HepG2 (cell line): Measurements from ENCODE around the gene GGA3.

Experiments used
- CHD4 ChIP-seq: fragments of 200-600 bp; sonication (generic); IDR thresholded peaks from 2 replicates; pipeline ENCODE4 v1.7.0; 2017; ENCODE audit warnings: mild to moderate bottlenecking, low read length, borderline replicate concordance
- CTCF ChIP-seq: sonication (generic); formaldehyde crosslinking; IDR thresholded peaks from 2 replicates; pipeline ENCODE4 v1.5.0; 2020; ENCODE audit warnings: mild to moderate bottlenecking, missing genetic modification reagents, moderate library complexity
- SRSF4 ChIP-seq: fragments of 200-400 bp; formaldehyde crosslinking; IDR thresholded peaks from one replicate; pipeline ENCODE4 v1.6.1; 2018; ENCODE audit warnings: mild to moderate bottlenecking, low read depth, low read length, moderate library complexity; ENCODE audit not compliant: poor library complexity, severe bottlenecking
- THAP11 ChIP-seq: IDR thresholded peaks from 2 replicates; pipeline ENCODE4 v1.6.1; 2016; ENCODE audit warnings: missing biosample characterization, missing genetic modification reagents
- ZBTB14 ChIP-seq: sonication (generic); formaldehyde crosslinking; IDR thresholded peaks from 2 replicates; pipeline ENCODE4 v1.4.0; 2020; ENCODE audit warnings: missing genetic modification reagents
- ZBTB40 ChIP-seq, 2 experiments: fragments of 450-650 bp in 1 of 2; sonication (generic) in 1 of 2; formaldehyde crosslinking in 1 of 2; IDR thresholded peaks; 2 replicates each; pipeline versions ENCODE4 v1.6.1 to v1.8.0; 2016 to 2022; ENCODE audit warnings: antibody characterized with exemption in 1 of 2, mild to moderate bottlenecking in 1 of 2, missing genetic modification reagents in 1 of 2
- ZBTB43 ChIP-seq: sonication (generic); formaldehyde crosslinking; conservative IDR thresholded peaks from 2 replicates; pipeline ENCODE4 v1.4.0; 2020; ENCODE audit warnings: missing genetic modification reagents
- ZBTB8A ChIP-seq: sonication (generic); formaldehyde crosslinking; IDR thresholded peaks from 2 replicates; pipeline ENCODE4 v1.4.0; 2020; ENCODE audit warnings: mild to moderate bottlenecking, low read depth, missing genetic modification reagents, borderline replicate concordance
- ZMYM3 ChIP-seq: sonication (generic); formaldehyde crosslinking; IDR thresholded peaks from 2 replicates; pipeline ENCODE4 v1.5.1; 2020; ENCODE audit warnings: mild to moderate bottlenecking, missing genetic modification reagents
- ZNF121 ChIP-seq: sonication (generic); formaldehyde crosslinking; IDR thresholded peaks from 2 replicates; pipeline ENCODE4 v1.5.0; 2020; ENCODE audit warnings: mild to moderate bottlenecking, missing genetic modification reagents
- ZNF207 ChIP-seq: fragments of 450-650 bp; IDR thresholded peaks from 2 replicates; pipeline ENCODE4 v1.6.1; 2016; ENCODE audit warnings: antibody characterized with exemption, borderline replicate concordance
- ZNF367 ChIP-seq: sonication (generic); formaldehyde crosslinking; IDR thresholded peaks from 2 replicates; pipeline ENCODE4 v1.4.0; 2020; ENCODE audit warnings: missing genetic modification reagents, borderline replicate concordance

GRCh38 chr17:75228305-75228704 is 33.1 kb downstream of the GGA3 start:
- TF ChIP-seq ZBTB14 (CRISPR knock-in tag), result no peak
- no peak for TF ChIP-seq ZNF121 (CRISPR knock-in tag)
- no peak for TF ChIP-seq ZBTB8A
- no peak for TF ChIP-seq CTCF (CRISPR knock-in tag)
- TF ChIP-seq THAP11, result no peak
- TF ChIP-seq ZBTB43 (CRISPR knock-in tag), result no peak
- TF ChIP-seq SRSF4, result no peak
- TF ChIP-seq CHD4, result no peak
- no peak for TF ChIP-seq ZNF367 (CRISPR knock-in tag)
- no peak for TF ChIP-seq ZMYM3 (CRISPR knock-in tag)
- TF ChIP-seq ZNF207, result no peak
- TF ChIP-seq ZBTB40 (IDR thresholded peaks at IDR 0.05), result no peak
- TF ChIP-seq ZBTB40 (CRISPR knock-in tag; IDR thresholded peaks at IDR 0.05), result no peak
